HepG2 (cell line): ENCODE data around the gene SEPHS2. TPM values are rescaled to one million over a fixed set of nuclear protein-coding genes. Genes with fewer than 3 reads are reported as not detected.

ENCODE experiments used
- ATAC-seq: fragments of 200-7000 bp; cut with Tn5 transposase; 3 replicates; pipeline ENCODE4 v1.9.1; 2020; ENCODE audit warnings: mild to moderate bottlenecking, moderate library complexity
- BruUV-seq: library from RNA; stranded (reverse); fragments of 400-500 nt; replicated peaks from 2 replicates; lab custom pipeline; 2021; lab: Mats Ljungman, UMichigan
- CTCF ChIA-PET: fragments of 300-600 bp; formaldehyde crosslinking; extraction: SDS; loops from one replicate; lab custom pipeline; 2021; ENCODE audit warnings: low total read pairs, inconsistent platforms, low intra/inter-chr PET ratio; lab: Yijun Ruan, JAX
- POLR2A ChIA-PET: fragments of 350-600 bp; sonication (Branson Sonifier 250); formaldehyde crosslinking; loops from one replicate; lab custom pipeline; 2020; ENCODE audit warnings: antibody characterized with exemption, inconsistent platforms; lab: Yijun Ruan, JAX
- DNase-seq: peaks from one replicate; pipeline ENCODE4 v3.0.0-alpha.2; 2015; ENCODE audit warnings: low spot score
- FAIRE-seq: peaks from 3 replicates; lab custom pipeline; 2011; peaks lifted over from hg19 to GRCh38; lab: Jason Lieb, UNC
- H2AFZ ChIP-seq: one replicate; pipeline ENCODE4 v1.6.1; 2011; ENCODE audit warnings: low read length, inconsistent platforms
- H3K27ac ChIP-seq: fragments of 300-600 bp; 3 replicates; pipeline ENCODE4 v1.8.0; 2011; ENCODE audit warnings: mixed run types, mild to moderate bottlenecking, mixed read lengths, low read length, inconsistent platforms; ENCODE audit not compliant: insufficient read depth; ENCODE audit errors: extremely low read length
- H3K27me3 ChIP-seq, 2 experiments: fragments of 200-600 bp in 1 of 2; 2 replicates in 1 of 2; 3 replicates in 1 of 2; pipeline versions ENCODE4 v1.6.0 to v1.8.0; 2011; ENCODE audit warnings: low read length in 2 of 2, mild to moderate bottlenecking in 2 of 2, moderate library complexity in 2 of 2, inconsistent platforms in 1 of 2; ENCODE audit not compliant: insufficient read depth in 2 of 2, control insufficient read depth in 1 of 2
- H3K36me3 ChIP-seq, 2 experiments: fragments of 200-600 bp in 1 of 2; replicated peaks in 1 of 2; 2 replicates in 1 of 2; 3 replicates in 1 of 2; pipeline versions ENCODE4 v1.5.1 to v1.8.0; 2011; ENCODE audit warnings: low read length in 2 of 2, inconsistent platforms in 1 of 2; ENCODE audit not compliant: insufficient read depth in 2 of 2, control insufficient read depth in 1 of 2
- H3K4me1 ChIP-seq: 2 replicates; pipeline ENCODE4 v1.5.1; 2012; ENCODE audit warnings: low read length, inconsistent platforms; ENCODE audit not compliant: insufficient read depth
- H3K4me2 ChIP-seq: 2 replicates; pipeline ENCODE4 v1.6.0; 2011; ENCODE audit warnings: low read depth, low read length, inconsistent platforms
- H3K4me3 ChIP-seq, 3 experiments: fragments of 200-600 bp in 1 of 3; sonication (generic), shearing (Covaris generic) in 1 of 3; replicated peaks in 1 of 3; 2 replicates each; pipeline ENCODE4 v1.5.1; 2011 to 2016; ENCODE audit warnings: low read length in 3 of 3, inconsistent platforms in 2 of 3, low read depth in 2 of 3, mild to moderate bottlenecking in 2 of 3, control low read depth in 1 of 3, mixed read lengths in 1 of 3; ENCODE audit not compliant: insufficient read depth in 1 of 3
- H3K79me2 ChIP-seq: one replicate; pipeline ENCODE4 v1.6.1; 2011; ENCODE audit warnings: low read length, inconsistent platforms; ENCODE audit not compliant: insufficient read depth
- H3K9ac ChIP-seq: 2 replicates; pipeline ENCODE4 v1.6.0; 2011; ENCODE audit warnings: mild to moderate bottlenecking, low read depth, low read length, inconsistent platforms; ENCODE audit not compliant: insufficient read depth
- H3K9me3 ChIP-seq: 2 replicates; pipeline ENCODE4 v1.5.1; 2012; ENCODE audit warnings: mild to moderate bottlenecking, low read length
- H4K20me1 ChIP-seq: 2 replicates; pipeline ENCODE4 v1.6.0; 2011; ENCODE audit warnings: inconsistent platforms, mild to moderate bottlenecking, low read length, moderate library complexity; ENCODE audit not compliant: insufficient read depth
- AKAP8 ChIP-seq: sonication (generic); formaldehyde crosslinking; IDR thresholded peaks from 2 replicates; pipeline ENCODE4 v1.5.1; 2020; ENCODE audit warnings: mild to moderate bottlenecking, missing genetic modification reagents
- EP300 ChIP-seq, 3 experiments: sonication (generic) in 1 of 3; formaldehyde crosslinking in 1 of 3; IDR thresholded peaks; 2 replicates each; pipeline versions ENCODE4 v1.5.1 to v1.6.1; 2011 to 2020; ENCODE audit warnings: low read depth in 2 of 3, low read length in 2 of 3, borderline replicate concordance in 1 of 3, improper control_type of control experiment in 1 of 3, mild to moderate bottlenecking in 1 of 3, missing genetic modification reagents in 1 of 3, moderate library complexity in 1 of 3
- HOXA3 ChIP-seq: sonication (generic); formaldehyde crosslinking; IDR thresholded peaks from 2 replicates; pipeline ENCODE4 v1.5.0; 2020; ENCODE audit warnings: missing genetic modification reagents
- KLF13 ChIP-seq: sonication (generic); formaldehyde crosslinking; IDR thresholded peaks from 2 replicates; pipeline ENCODE4 v1.4.0; 2020; ENCODE audit warnings: mild to moderate bottlenecking, missing genetic modification reagents
- MXI1 ChIP-seq: IDR thresholded peaks from 3 replicates; pipeline ENCODE4 v1.6.1; 2012; ENCODE audit warnings: low read depth, low read length, inconsistent platforms, borderline replicate concordance
- NFE2L1 ChIP-seq: sonication (generic); formaldehyde crosslinking; IDR thresholded peaks from 2 replicates; pipeline ENCODE4 v1.4.0; 2020; ENCODE audit warnings: missing genetic modification reagents, mild to moderate bottlenecking, borderline replicate concordance
- PRMT3 ChIP-seq: sonication (generic); formaldehyde crosslinking; IDR thresholded peaks from 2 replicates; pipeline ENCODE4 v1.8.1; 2022; ENCODE audit warnings: low read depth, mild to moderate bottlenecking, moderate library complexity, missing genetic modification reagents, borderline replicate concordance
- SMAD1 ChIP-seq: sonication (generic); formaldehyde crosslinking; IDR thresholded peaks from 2 replicates; pipeline ENCODE4 v1.4.0; 2020; ENCODE audit warnings: missing genetic modification reagents, low read depth, mild to moderate bottlenecking, borderline replicate concordance
- ZNF225 ChIP-seq: sonication (generic); formaldehyde crosslinking; IDR thresholded peaks from 2 replicates; pipeline ENCODE4 v1.4.0; 2020; ENCODE audit warnings: mild to moderate bottlenecking, missing genetic modification reagents
- ZNF607 ChIP-seq: sonication (generic); formaldehyde crosslinking; IDR thresholded peaks from 2 replicates; pipeline ENCODE4 v1.5.1; 2020; ENCODE audit warnings: missing genetic modification reagents, mild to moderate bottlenecking, borderline replicate concordance
- ZNF788 ChIP-seq: sonication (generic); formaldehyde crosslinking; IDR thresholded peaks from 2 replicates; pipeline ENCODE4 v1.5.0; 2020; ENCODE audit warnings: mild to moderate bottlenecking, missing genetic modification reagents, borderline replicate concordance
- ZNF891 ChIP-seq: sonication (generic); formaldehyde crosslinking; IDR thresholded peaks from 2 replicates; pipeline ENCODE4 v1.5.0; 2020; ENCODE audit warnings: mild to moderate bottlenecking, missing genetic modification reagents
- WGBS: methylation state at CpG from one replicate; pipeline ENCODE4 v1.1.6; 2017; ENCODE audit warnings: low lambda C conversion rate; 5-methylcytosine and 5-hydroxymethylcytosine counted together
- in situ Hi-C: cut with HindIII; loops from 2 replicates; pipeline ENCODE4 v1.10.0; 2017; ENCODE audit warnings: low pct_unique_long_range_greater_than_20kb; ENCODE audit not compliant: extremely low pct_ligation_motif_present
- intact Hi-C: fragments of 100-400 bp; cut with micrococcal nuclease; formaldehyde crosslinking; loops from one replicate; pipeline ENCODE4 v1.10.0; 2022; ENCODE audit not compliant: unreplicated experiment
- polyA plus RNA-seq, 8 experiments: library from polyadenylated mRNA; depleted of rRNA in 3 of 8; stranded (reverse) in 7 of 8; unstranded in 1 of 8; fragments of >200 nt; fragmentation: Illumina TruSeq in 4 of 8; extraction: Trizol in 4 of 8; gene quantifications; 2 replicates each; pipeline versions ENCODE4 v1.2.1 to v1.2.3, GENCODE V29; 2011 to 2016; ENCODE audit warnings: low read depth in 4 of 8, missing spikeins in 1 of 8, mixed read lengths in 1 of 8; ENCODE audit not compliant: insufficient read depth in 1 of 8
- total RNA-seq, 5 experiments: library from RNA; depleted of rRNA; stranded (reverse); fragments of >200 nt; fragmentation: Illumina TruSeq; extraction: Trizol; gene quantifications; 2 replicates each; pipeline ENCODE4 v1.2.3, GENCODE V29; 2016; ENCODE audit warnings: low read depth in 1 of 5
- TF ChIP-seq, protein P1 (sequence below): sonication (generic); formaldehyde crosslinking; IDR thresholded peaks from 2 replicates; pipeline ENCODE4 v1.4.0; 2020; ENCODE audit warnings: missing genetic modification reagents
- TF ChIP-seq, protein P2 (sequence below): sonication (generic); formaldehyde crosslinking; IDR thresholded peaks from 2 replicates; pipeline ENCODE4 v1.8.0; 2022; ENCODE audit warnings: missing genetic modification reagents, mild to moderate bottlenecking, inconsistent platforms, borderline replicate concordance
- TF ChIP-seq, protein P3 (sequence below): sonication (generic); formaldehyde crosslinking; IDR thresholded peaks from 2 replicates; pipeline ENCODE4 v1.5.1; 2020; ENCODE audit warnings: missing genetic modification reagents, mild to moderate bottlenecking, borderline replicate concordance

The SEPHS2 gene
- total and polyA plus RNA-seq, 2 of the 13 experiments (the other 11 are each of a cell fraction or from before 2014, with no cell fraction given): 20.7 to 127 TPM

DNA sequence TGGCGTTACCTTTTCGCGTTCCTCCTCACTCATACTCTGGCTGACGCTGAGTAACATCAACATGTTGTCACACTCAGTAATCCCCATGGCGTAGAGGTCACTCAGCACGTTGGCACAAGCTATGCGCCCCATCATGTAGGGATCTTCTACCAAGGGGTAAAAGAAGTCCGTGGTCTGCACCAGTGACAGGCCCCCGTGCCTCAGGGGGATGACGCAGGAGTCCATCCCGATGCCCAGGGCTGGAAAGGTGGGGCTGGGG lies 596 bp downstream of the SEPHS2 start:
- ATAC-seq (no peak), FAIRE-seq (no peak), DNase-seq (no peak)
- Histone ChIP-seq H2AFZ (no peak overlapping the region), H3K4me2 (peak overlapping the region; percentile 87), H3K9ac (peak overlapping the region; percentile 96), H3K9me3 (no peaks in the 10 kb centered on the region), H4K20me1 (peaks cover 24% of the 10 kb centered on the region), H3K79me2 (peaks cover 27% of the 10 kb centered on the region), H3K36me3 (no peaks in the 10 kb centered on the region; a peak in 2 of 5 replicates), H3K4me3 (peak overlapping the region; percentile 86 to 92 (median 91)), H3K4me1 (peaks cover 92% of the 10 kb centered on the region), H3K27ac (peak overlapping the region; percentile 95), H3K27me3 (no peaks in the 10 kb centered on the region; a peak in 1 of 5 replicates)
- POLR2A ChIA-PET: interaction anchor here (0.9 to 4.2 kb wide), 17 partner anchors 12 to 165 kb away, joined by 3 to 36 read pairs (median 4); partner anchors contain the start of genes DCTPP1, ITGAL, ZNF688 and ZNF689
- BruUV-seq: no TSS peak
- CTCF ChIA-PET: interaction anchor here (1.6 kb wide), 1 partner anchor 15 kb away, joined by 4 read pairs; the partner anchor contains the start of gene DCTPP1
- 63% methylated on average over 11 of the region's 11 CpGs for WGBS
- in situ Hi-C loops: no loop called here
- intact Hi-C loops: no loop called here
- TF ChIP-seq AKAP8 (CRISPR knock-in tag) (0 out of 2 replicates have a peak, but pooled peaks have one; percentile 53), NFE2L1 (0 out of 2 replicates have a peak, but pooled peaks have one; percentile 1), KLF13 (CRISPR knock-in tag) (0 out of 2 replicates have a peak, but pooled peaks have one; percentile 1), ZNF788 (CRISPR knock-in tag) (peak; percentile 12; the same call in 1 of the 2 replicates), MXI1 (no peak), HOXA3 (CRISPR knock-in tag) (0 out of 2 replicates have a peak, but pooled peaks have one; percentile 21), SMAD1 (CRISPR knock-in tag) (0 out of 2 replicates have a peak, but pooled peaks have one; percentile 23), ZNF607 (CRISPR knock-in tag) (no peak), ZNF891 (CRISPR knock-in tag) (peak; percentile 43; the same call in 1 of the 2 replicates), PRMT3 (CRISPR knock-in tag) (no peak), ZNF225 (CRISPR knock-in tag) (peak; percentile 28), EP300 (IDR thresholded peaks at IDR 0.05; ENCODE audit: low read depth in 2 of 2, low read length in 2 of 2) (no peak), EP300 (CRISPR knock-in tag; IDR thresholded peaks at IDR 0.05; ENCODE audit: borderline replicate concordance) (no peak)
- TF ChIP-seq, protein P1, sequence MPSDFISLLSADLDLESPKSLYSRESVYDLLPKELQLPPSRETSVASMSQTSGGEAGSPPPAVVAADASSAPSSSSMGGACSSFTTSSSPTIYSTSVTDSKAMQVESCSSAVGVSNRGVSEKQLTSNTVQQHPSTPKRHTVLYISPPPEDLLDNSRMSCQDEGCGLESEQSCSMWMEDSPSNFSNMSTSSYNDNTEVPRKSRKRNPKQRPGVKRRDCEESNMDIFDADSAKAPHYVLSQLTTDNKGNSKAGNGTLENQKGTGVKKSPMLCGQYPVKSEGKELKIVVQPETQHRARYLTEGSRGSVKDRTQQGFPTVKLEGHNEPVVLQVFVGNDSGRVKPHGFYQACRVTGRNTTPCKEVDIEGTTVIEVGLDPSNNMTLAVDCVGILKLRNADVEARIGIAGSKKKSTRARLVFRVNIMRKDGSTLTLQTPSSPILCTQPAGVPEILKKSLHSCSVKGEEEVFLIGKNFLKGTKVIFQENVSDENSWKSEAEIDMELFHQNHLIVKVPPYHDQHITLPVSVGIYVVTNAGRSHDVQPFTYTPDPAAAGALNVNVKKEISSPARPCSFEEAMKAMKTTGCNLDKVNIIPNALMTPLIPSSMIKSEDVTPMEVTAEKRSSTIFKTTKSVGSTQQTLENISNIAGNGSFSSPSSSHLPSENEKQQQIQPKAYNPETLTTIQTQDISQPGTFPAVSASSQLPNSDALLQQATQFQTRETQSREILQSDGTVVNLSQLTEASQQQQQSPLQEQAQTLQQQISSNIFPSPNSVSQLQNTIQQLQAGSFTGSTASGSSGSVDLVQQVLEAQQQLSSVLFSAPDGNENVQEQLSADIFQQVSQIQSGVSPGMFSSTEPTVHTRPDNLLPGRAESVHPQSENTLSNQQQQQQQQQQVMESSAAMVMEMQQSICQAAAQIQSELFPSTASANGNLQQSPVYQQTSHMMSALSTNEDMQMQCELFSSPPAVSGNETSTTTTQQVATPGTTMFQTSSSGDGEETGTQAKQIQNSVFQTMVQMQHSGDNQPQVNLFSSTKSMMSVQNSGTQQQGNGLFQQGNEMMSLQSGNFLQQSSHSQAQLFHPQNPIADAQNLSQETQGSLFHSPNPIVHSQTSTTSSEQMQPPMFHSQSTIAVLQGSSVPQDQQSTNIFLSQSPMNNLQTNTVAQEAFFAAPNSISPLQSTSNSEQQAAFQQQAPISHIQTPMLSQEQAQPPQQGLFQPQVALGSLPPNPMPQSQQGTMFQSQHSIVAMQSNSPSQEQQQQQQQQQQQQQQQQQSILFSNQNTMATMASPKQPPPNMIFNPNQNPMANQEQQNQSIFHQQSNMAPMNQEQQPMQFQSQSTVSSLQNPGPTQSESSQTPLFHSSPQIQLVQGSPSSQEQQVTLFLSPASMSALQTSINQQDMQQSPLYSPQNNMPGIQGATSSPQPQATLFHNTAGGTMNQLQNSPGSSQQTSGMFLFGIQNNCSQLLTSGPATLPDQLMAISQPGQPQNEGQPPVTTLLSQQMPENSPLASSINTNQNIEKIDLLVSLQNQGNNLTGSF (CRISPR knock-in tag): no peak
- TF ChIP-seq, protein P2, sequence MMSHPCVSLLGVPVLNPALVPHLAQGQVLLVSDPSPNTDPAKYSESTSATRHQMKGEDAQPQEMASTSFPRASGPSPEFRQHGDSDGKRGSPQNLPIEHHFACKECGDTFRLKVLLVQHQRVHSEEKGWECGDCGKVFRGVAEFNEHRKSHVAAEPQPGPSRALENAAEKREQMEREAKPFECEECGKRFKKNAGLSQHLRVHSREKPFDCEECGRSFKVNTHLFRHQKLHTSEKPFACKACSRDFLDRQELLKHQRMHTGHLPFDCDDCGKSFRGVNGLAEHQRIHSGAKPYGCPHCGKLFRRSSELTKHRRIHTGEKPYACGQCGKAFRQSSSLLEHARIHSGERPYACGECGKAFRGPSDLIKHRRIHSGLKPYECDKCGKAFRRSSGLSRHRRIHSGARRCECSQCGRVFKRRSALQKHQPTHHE (CRISPR knock-in tag): 0 out of 2 replicates have a peak, but pooled peaks have one; percentile 31
- TF ChIP-seq, protein P3, sequence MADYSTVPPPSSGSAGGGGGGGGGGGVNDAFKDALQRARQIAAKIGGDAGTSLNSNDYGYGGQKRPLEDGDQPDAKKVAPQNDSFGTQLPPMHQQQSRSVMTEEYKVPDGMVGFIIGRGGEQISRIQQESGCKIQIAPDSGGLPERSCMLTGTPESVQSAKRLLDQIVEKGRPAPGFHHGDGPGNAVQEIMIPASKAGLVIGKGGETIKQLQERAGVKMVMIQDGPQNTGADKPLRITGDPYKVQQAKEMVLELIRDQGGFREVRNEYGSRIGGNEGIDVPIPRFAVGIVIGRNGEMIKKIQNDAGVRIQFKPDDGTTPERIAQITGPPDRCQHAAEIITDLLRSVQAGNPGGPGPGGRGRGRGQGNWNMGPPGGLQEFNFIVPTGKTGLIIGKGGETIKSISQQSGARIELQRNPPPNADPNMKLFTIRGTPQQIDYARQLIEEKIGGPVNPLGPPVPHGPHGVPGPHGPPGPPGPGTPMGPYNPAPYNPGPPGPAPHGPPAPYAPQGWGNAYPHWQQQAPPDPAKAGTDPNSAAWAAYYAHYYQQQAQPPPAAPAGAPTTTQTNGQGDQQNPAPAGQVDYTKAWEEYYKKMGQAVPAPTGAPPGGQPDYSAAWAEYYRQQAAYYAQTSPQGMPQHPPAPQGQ: peak; percentile 49; the same call in 1 of the 2 replicates
